ENCODE data around the gene ZNF625. TPM values are rescaled to one million over a fixed set of nuclear protein-coding genes. Genes with fewer than 3 reads are reported as not detected.
"Not testable (repeated sequence)": the region's sequence is repeated elsewhere in the genome, so short reads cannot be mapped to it uniquely, and the experiment has no call there.

ZNF625 gene
- total RNA-seq, 1 donor from 2014 or later: 9.5 TPM

DNA sequence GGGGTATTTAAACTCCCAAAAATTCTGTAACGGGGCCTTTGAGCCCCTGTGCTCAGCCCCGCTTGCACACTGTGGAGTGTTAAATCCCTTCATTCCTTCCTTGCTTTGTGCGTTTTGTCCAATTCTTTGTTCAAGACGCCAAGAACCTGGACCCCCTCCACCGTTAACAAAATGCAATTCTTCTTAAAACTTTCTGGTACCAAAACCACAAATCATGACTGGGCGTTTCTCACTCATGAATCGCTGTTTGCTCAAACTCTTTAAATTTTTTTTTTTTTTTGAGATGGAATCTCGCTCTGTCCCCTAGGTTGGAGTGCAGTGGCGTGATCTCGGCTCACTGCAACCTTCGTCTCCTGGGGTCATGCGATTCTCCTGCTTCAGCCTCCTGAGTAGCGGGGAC is 17.3 kb downstream of the ZNF625 start:
- DNase-seq (ENCODE audit: low read depth): peak; percentile 5

- DNase-seq (ENCODE audit: low read depth): peak; percentile 65
These were observed 19.2 kb downstream of the ZNF625 start for GRCh38 chr19:12137221-12137940.

- no peak for DNase-seq (ENCODE audit: low read depth)
These were observed 23.5 kb downstream of the ZNF625 start for GRCh38 chr19:12133069-12133468.

GRCh38 chr19:12126707-12127106 is 29.8 kb downstream of the ZNF625 start:
- DNase-seq (ENCODE audit: low read depth): no peak

- no peak for DNase-seq (ENCODE audit: low read depth)
These were observed 39.1 kb downstream of the ZNF625 start for GRCh38 chr19:12117201-12117970.

DNA sequence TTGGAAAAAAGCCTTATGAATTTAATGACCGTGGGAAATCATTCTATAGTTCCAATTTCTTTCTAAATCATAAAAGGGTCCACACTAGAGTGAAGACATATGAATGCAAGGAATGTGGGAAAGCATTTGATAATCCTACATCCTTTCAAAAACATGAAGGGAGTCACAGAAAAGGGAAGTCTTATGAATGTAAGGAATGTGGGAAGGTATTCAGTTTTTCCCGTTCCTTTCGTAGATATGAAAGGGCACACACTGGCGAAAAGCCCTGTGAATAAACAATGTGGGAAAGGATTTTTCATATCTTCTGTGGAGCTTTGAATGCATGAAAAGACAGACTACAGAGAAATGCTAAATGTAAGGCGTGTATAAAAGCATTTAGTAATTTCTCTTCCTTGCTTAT is 43.4 kb downstream of the ZNF625 start:
- DNase-seq (ENCODE audit: low read depth): no peak

- no peak for DNase-seq (ENCODE audit: low read depth)
These were observed 43.8 kb downstream of the ZNF625 start for GRCh38 chr19:12112701-12113100.

DNA sequence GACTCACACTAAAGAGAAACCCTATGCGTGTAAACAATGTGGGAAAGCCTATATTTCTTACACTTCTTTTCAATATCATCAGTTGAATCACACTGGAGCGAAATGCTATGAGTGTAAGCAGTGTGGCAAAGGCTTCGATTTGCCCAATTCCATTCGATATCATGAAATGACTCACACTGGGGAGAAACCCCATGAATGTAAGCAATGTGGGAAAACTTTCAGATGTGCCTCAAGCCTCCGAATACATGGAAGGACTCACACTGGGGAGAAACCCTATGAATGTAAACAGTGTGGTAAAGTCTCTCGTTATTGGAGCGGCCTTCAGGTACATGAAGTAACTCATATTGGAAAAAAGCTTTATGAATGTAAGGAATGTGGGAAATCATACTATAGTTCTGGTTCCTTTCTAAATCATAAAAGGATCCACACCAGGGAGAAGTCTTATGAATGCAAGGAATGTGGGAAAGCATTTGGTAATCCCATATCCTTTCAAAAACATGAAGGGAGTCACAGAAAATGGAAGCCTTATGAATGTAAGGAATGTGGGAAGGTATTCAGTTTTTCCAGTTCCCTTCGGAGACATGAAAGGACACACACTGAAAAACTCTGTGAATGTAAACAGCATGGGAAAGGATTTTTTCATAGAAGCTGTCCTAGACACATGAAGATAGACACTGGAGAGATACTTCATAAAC is 44.4 kb downstream of the ZNF625 start:
- DNase-seq (ENCODE audit: low read depth): no peak

- DNase-seq (ENCODE audit: low read depth): no peak
These were observed 45.4 kb downstream of the ZNF625 start for GRCh38 chr19:12111176-12111575.

DNA sequence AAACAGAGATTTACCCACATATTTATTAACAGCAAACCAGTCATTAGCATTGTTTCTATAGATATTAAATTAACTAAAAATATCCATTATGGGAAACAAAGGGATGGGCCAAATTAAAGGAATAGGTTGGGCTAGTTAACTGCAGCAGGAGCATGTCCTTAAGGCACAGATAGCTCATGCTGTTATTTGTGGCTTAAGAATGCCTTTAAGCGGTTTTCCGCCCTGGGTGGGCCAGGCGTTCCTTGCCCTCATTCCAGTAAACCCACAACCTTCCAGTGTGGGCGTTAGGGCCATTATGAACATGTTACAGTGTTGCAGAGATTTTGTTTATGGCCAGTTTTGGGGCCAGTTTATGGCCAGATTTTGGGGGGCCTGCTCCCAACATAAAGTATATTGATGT is 52.6 kb downstream of the ZNF625 start:
- not testable (repeated sequence) for DNase-seq (ENCODE audit: low read depth)

- DNase-seq (ENCODE audit: low read depth): no peak
These were observed 58.5 kb downstream of the ZNF625 start for GRCh38 chr19:12098040-12098439.

GRCh38 chr19:12095111-12095790 is 61.3 kb downstream of the ZNF625 start:
- DNase-seq (ENCODE audit: low read depth): no peak

Other genes starting within 250 kb of the ZNF625 start
- 7.4 and 10.1 TPM in 2 replicates for gene ZNF700, start 231.6 kb downstream of the ZNF625 start, total RNA-seq
- gene ZNF763, start 191.7 kb downstream of the ZNF625 start, total RNA-seq: 0.59 and 1.4 TPM in 2 replicates
- gene ZNF433, start 121.1 kb downstream of the ZNF625 start, total RNA-seq: 10.5 and 11.1 TPM in 2 replicates
- gene ZNF878, start 103.8 kb downstream of the ZNF625 start, total RNA-seq: 0.31 TPM in 1 of 2 replicates, not detected in the other
- 3.1 and 4.0 TPM in 2 replicates for gene ZNF844, start 92.0 kb downstream of the ZNF625 start, total RNA-seq
- gene ZNF20, start 16.4 kb downstream of the ZNF625 start, total RNA-seq: 2.0 and 3.0 TPM in 2 replicates
- gene ZNF136, start 6.4 kb upstream of the ZNF625 start, total RNA-seq: 5.1 and 6.9 TPM in 2 replicates
- 8.2 and 8.7 TPM in 2 replicates for gene ZNF44, start 138.1 kb upstream of the ZNF625 start, total RNA-seq
- 3.4 and 4.3 TPM in 2 replicates for gene ZNF563, start 176.9 kb upstream of the ZNF625 start, total RNA-seq
- 2.8 and 3.7 TPM in 2 replicates for gene ZNF442, start 208.9 kb upstream of the ZNF625 start, total RNA-seq
- gene ZNF799, start 244.5 kb upstream of the ZNF625 start, total RNA-seq: 3.3 and 3.9 TPM in 2 replicates